LNCAP (cell line): ENCODE data around the gene FAM53A.

Experiments
- CTCF ChIP-seq: fragments of 450-650 bp; IDR thresholded peaks from 2 replicates; pipeline ENCODE4 v1.5.1; 2017; ENCODE audit warnings: mild to moderate bottlenecking

Gene FAM53A

GRCh38 chr4:1726146-1726934 lies 42.2 kb upstream of the FAM53A start:
- TF ChIP-seq CTCF = peak; percentile 99

GRCh38 chr4:1725521-1725920 lies 41.4 kb upstream of the FAM53A start:
- no peak for TF ChIP-seq CTCF

GRCh38 chr4:1723131-1723801 lies 39.2 kb upstream of the FAM53A start:
- TF ChIP-seq CTCF = no peak

GRCh38 chr4:1722551-1723118 lies 38.5 kb upstream of the FAM53A start:
- no peak for TF ChIP-seq CTCF

- TF ChIP-seq CTCF = no peak
Measured at GRCh38 chr4:1721666-1722550, 37.8 kb upstream of the FAM53A start.

- no peak for TF ChIP-seq CTCF
Measured at GRCh38 chr4:1721003-1721665, 37.0 kb upstream of the FAM53A start, which contains the start of the genes TACC3 and TMEM129. Gene TACC3 (plus strand): TSS chr4:1721521. CDS start chr4:1723422, 1,901 bp downstream. Gene TMEM129 (minus strand): TSS chr4:1721323. CDS start chr4:1720837, 486 bp downstream.
